DMS 273 (cell line): ENCODE results near the gene THOP1.
"Not testable (repeated sequence)": the region's sequence is repeated elsewhere in the genome, so short reads cannot be mapped to it uniquely, and the experiment has no call there.

Experiments
- DNase-seq: peaks from one replicate; lab custom pipeline; 2025; ENCODE audit not compliant: unreplicated experiment; lab: John Stamatoyannopoulos, UW

THOP1 gene

GRCh38 chr19:2780284-2780683, 5.0 kb upstream of the THOP1 start:
- DNase-seq = no peak

GRCh38 chr19:2782329-2782935, 2.9 kb upstream of the THOP1 start:
- no peak for DNase-seq

- peak; percentile 99 for DNase-seq
These were observed 2.1 kb upstream of the THOP1 start, which contains the start of gene SGTA for GRCh38 chr19:2782936-2783780. TSS of gene SGTA (minus strand) at chr19:2783273. CDS start at chr19:2769068, 14,205 bp downstream.

GRCh38 chr19:2783781-2784145, 1.5 kb upstream of the THOP1 start:
- peak; percentile 43 for DNase-seq

- DNase-seq = no peak
These were observed 1.8 kb downstream of the THOP1 start for GRCh38 chr19:2787115-2787514.

GRCh38 chr19:2788237-2788636, 2.9 kb downstream of the THOP1 start:
- no peak for DNase-seq

GRCh38 chr19:2790194-2790556, 4.9 kb downstream of the THOP1 start:
- DNase-seq = no peak

GRCh38 chr19:2790557-2791271, 5.4 kb downstream of the THOP1 start:
- DNase-seq = no peak

GRCh38 chr19:2791440-2791839, 6.1 kb downstream of the THOP1 start:
- no peak for DNase-seq

GRCh38 chr19:2791876-2792275, 6.6 kb downstream of the THOP1 start:
- DNase-seq = no peak

- not testable (repeated sequence) for DNase-seq
These were observed 7.4 kb downstream of the THOP1 start for GRCh38 chr19:2792666-2793065.

- DNase-seq = no peak
These were observed 7.8 kb downstream of the THOP1 start for GRCh38 chr19:2793126-2793525.

- no peak for DNase-seq
These were observed 8.3 kb downstream of the THOP1 start for GRCh38 chr19:2793577-2793976.

- DNase-seq = no peak
These were observed 10.7 kb downstream of the THOP1 start for GRCh38 chr19:2795827-2796658.

GRCh38 chr19:2796659-2797266, 11.5 kb downstream of the THOP1 start:
- DNase-seq = no peak

- DNase-seq = no peak
These were observed 12.0 kb downstream of the THOP1 start for GRCh38 chr19:2797280-2797679.

- DNase-seq = no peak
These were observed 12.9 kb downstream of the THOP1 start for GRCh38 chr19:2798158-2798685.

- no peak for DNase-seq
These were observed 13.4 kb downstream of the THOP1 start for GRCh38 chr19:2798733-2799132.

- no peak for DNase-seq
These were observed 14.1 kb downstream of the THOP1 start for GRCh38 chr19:2799273-2800020.

GRCh38 chr19:2800506-2800905, 15.2 kb downstream of the THOP1 start:
- DNase-seq = no peak
